Mesothelial cell of epicardium (in vitro differentiated cells): ENCODE results near the gene PRKCA. TPM values are rescaled to one million over a fixed set of nuclear protein-coding genes. Genes with fewer than 3 reads are reported as not detected.

Experiments used
- DNase-seq, 2 experiments: peaks; one replicate each; pipeline ENCODE4 v3.0.0; 2021; ENCODE audit warnings: low spot score in 2 of 2; ENCODE audit not compliant: unreplicated experiment in 2 of 2
- H3K27ac Mint-ChIP-seq: 2 replicates; pipeline ENCODE4 v1.8.0; 2021; ENCODE audit warnings: mixed read lengths
- H3K27me3 Mint-ChIP-seq: 2 replicates; pipeline ENCODE4 v1.8.0; 2021; ENCODE audit warnings: low read depth, mixed read lengths
- H3K36me3 Mint-ChIP-seq: 2 replicates; pipeline ENCODE4 v1.8.0; 2021; ENCODE audit warnings: mixed read lengths
- H3K4me1 Mint-ChIP-seq: 2 replicates; pipeline ENCODE4 v1.8.0; 2021; ENCODE audit warnings: mixed read lengths
- H3K4me3 Mint-ChIP-seq: 2 replicates; pipeline ENCODE4 v1.8.0; 2021; ENCODE audit warnings: mild to moderate bottlenecking, moderate library complexity, mixed read lengths
- H3K9me3 Mint-ChIP-seq: 2 replicates; pipeline ENCODE4 v1.8.0; 2021; ENCODE audit warnings: mixed read lengths
- CTCF ChIP-seq: fragments of 200-600 bp; sonication (generic); IDR thresholded peaks from one replicate; pipeline ENCODE4 v1.5.0; 2021; ENCODE audit warnings: antibody characterized with exemption; ENCODE audit not compliant: unreplicated experiment
- total RNA-seq: library from RNA; stranded (reverse); gene quantifications from 3 replicates; pipeline ENCODE4 v1.2.1, GENCODE V29; 2021

PRKCA gene
- total RNA-seq, 1 donor from 2014 or later = 15.2 TPM

GRCh38 chr17:66678827-66679226 lies 376.4 kb downstream of the PRKCA start:
- peaks cover 2% of the 10 kb centered on the region for H3K4me1 Mint-ChIP-seq

GRCh38 chr17:66679631-66680517 lies 377.5 kb downstream of the PRKCA start:
- Mint-ChIP-seq H3K4me3 (no peak overlapping the region), H3K4me1 (no peaks in the 10 kb centered on the region), H3K9me3 (peaks cover 7% of the 10 kb centered on the region), H3K27ac (no peak overlapping the region), H3K36me3 (peaks cover 3% of the 10 kb centered on the region), H3K27me3 (peaks cover 3% of the 10 kb centered on the region)
- TF ChIP-seq CTCF = no peak
- DNase-seq = no peak

More at GRCh38 chr17:66678827-66679226, 376.4 kb downstream of the PRKCA start:
- peaks cover 7% of the 10 kb centered on the region for H3K9me3 Mint-ChIP-seq
- H3K27ac Mint-ChIP-seq = no peak overlapping the region
- peaks cover 3% of the 10 kb centered on the region for H3K36me3 Mint-ChIP-seq
- H3K27me3 Mint-ChIP-seq = peaks cover 4% of the 10 kb centered on the region
- TF ChIP-seq CTCF = no peak
- no peak for DNase-seq
- no peak overlapping the region for H3K4me3 Mint-ChIP-seq

- DNase-seq = no peak
- H3K36me3 Mint-ChIP-seq = peaks cover 3% of the 10 kb centered on the region
- H3K27me3 Mint-ChIP-seq = peaks cover 3% of the 10 kb centered on the region
- H3K9me3 Mint-ChIP-seq = peaks cover 7% of the 10 kb centered on the region
- no peaks in the 10 kb centered on the region for H3K4me1 Mint-ChIP-seq
- no peak overlapping the region for H3K27ac Mint-ChIP-seq
- no peak for TF ChIP-seq CTCF
- H3K4me3 Mint-ChIP-seq = no peak overlapping the region
Measured at GRCh38 chr17:66682283-66682682, 379.9 kb downstream of the PRKCA start.

DNA sequence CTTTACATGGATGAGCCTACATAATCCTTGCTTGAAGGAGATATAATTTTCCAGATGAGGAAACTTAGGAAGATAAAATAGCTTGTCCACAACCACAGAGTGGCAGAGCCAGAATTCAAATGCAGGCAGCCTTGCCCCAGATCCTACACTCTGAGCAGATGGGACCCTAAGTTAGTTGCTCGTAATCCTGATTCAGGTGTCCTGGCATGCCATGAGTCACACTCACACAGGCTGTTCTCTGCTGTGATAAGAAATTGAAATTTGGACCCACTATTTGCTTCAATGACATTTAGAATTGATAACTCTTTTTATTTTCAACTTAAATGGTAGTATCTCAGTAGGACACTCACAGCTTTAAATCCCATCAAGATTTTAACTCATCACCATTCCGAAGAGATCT lies 381.8 kb downstream of the PRKCA start:
- DNase-seq = no peak
- Mint-ChIP-seq H3K4me1 (no peaks in the 10 kb centered on the region), H3K36me3 (peaks cover 6% of the 10 kb centered on the region), H3K9me3 (no peaks in the 10 kb centered on the region), H3K27me3 (peaks cover 3% of the 10 kb centered on the region), H3K4me3 (no peak overlapping the region), H3K27ac (no peak overlapping the region)
- TF ChIP-seq CTCF = no peak

GRCh38 chr17:66684731-66685130 lies 382.3 kb downstream of the PRKCA start:
- no peak for DNase-seq
- H3K27me3 Mint-ChIP-seq = peaks cover 3% of the 10 kb centered on the region
- no peak for TF ChIP-seq CTCF
- no peaks in the 10 kb centered on the region for H3K9me3 Mint-ChIP-seq
- peaks cover 2% of the 10 kb centered on the region for H3K4me1 Mint-ChIP-seq
- no peak overlapping the region for H3K4me3 Mint-ChIP-seq
- H3K36me3 Mint-ChIP-seq = peaks cover 3% of the 10 kb centered on the region
- H3K27ac Mint-ChIP-seq = no peak overlapping the region
